Activated CD4-positive, alpha-beta T cell treated with anti-CD3 and anti-CD28 coated beads, Interleukin-2, amount 50 U/mL, for 24 hours (primary cell): ENCODE results near the gene PRKN.

Experiments used
- DNase-seq, 2 donors: peaks; one replicate each; pipeline ENCODE4 v3.0.0-alpha.2; 2020; ENCODE audit warnings: low read depth in 1 of 2, low spot score in 1 of 2

The PRKN gene

GRCh38 chr6:162150295-162150694 lies 577.3 kb downstream of the PRKN start:
- DNase-seq, result no peak

- DNase-seq, result no peak
These were observed 577.8 kb downstream of the PRKN start for GRCh38 chr6:162149786-162150185.

- DNase-seq, result no peak
These were observed 579.8 kb downstream of the PRKN start for GRCh38 chr6:162147805-162148204.

- DNase-seq, result no peak
These were observed 580.3 kb downstream of the PRKN start for GRCh38 chr6:162147281-162147680.

GRCh38 chr6:162140251-162140852 lies 587.2 kb downstream of the PRKN start:
- no peak for DNase-seq

- no peak for DNase-seq
These were observed 601.9 kb downstream of the PRKN start for GRCh38 chr6:162125659-162126058.

GRCh38 chr6:162124710-162125435 lies 602.7 kb downstream of the PRKN start:
- no peak for DNase-seq

- DNase-seq, result no peak
These were observed 603.8 kb downstream of the PRKN start for GRCh38 chr6:162123797-162124196.

GRCh38 chr6:162119341-162119740 lies 608.2 kb downstream of the PRKN start:
- DNase-seq, result no peak

GRCh38 chr6:162118706-162119105 lies 608.9 kb downstream of the PRKN start:
- DNase-seq, result no peak

GRCh38 chr6:162116902-162117525 lies 610.6 kb downstream of the PRKN start:
- DNase-seq, result no peak

- DNase-seq, result no peak
These were observed 618.0 kb downstream of the PRKN start for GRCh38 chr6:162109480-162110050.

- DNase-seq, result no peak
These were observed 619.5 kb downstream of the PRKN start for GRCh38 chr6:162108041-162108440.

GRCh38 chr6:162100096-162100495 lies 627.5 kb downstream of the PRKN start:
- DNase-seq, result no peak

GRCh38 chr6:162099685-162100084 lies 627.9 kb downstream of the PRKN start:
- DNase-seq, result peak in 1 of 2 donors; percentile 8

GRCh38 chr6:162092816-162093502 lies 634.6 kb downstream of the PRKN start:
- no peak for DNase-seq

- DNase-seq, result no peak
These were observed 636.8 kb downstream of the PRKN start for GRCh38 chr6:162090734-162091133.

- no peak for DNase-seq
These were observed 639.5 kb downstream of the PRKN start for GRCh38 chr6:162088091-162088490.

GRCh38 chr6:162085561-162085960 lies 642.0 kb downstream of the PRKN start:
- no peak for DNase-seq

- DNase-seq, result no peak
These were observed 645.0 kb downstream of the PRKN start for GRCh38 chr6:162082520-162082919.

- DNase-seq, result no peak
These were observed 648.9 kb downstream of the PRKN start for GRCh38 chr6:162078667-162079066.

GRCh38 chr6:162078126-162078525 lies 649.4 kb downstream of the PRKN start:
- DNase-seq, result no peak
